T47D (cell line): Measurements from ENCODE around the gene LRRC46.

Experiments
- DNase-seq, 2 experiments: peaks; one replicate each; pipeline versions ENCODE4 v3.0.0 to v3.0.0-alpha.2; 2011 to 2012; ENCODE audit warnings: low read depth in 1 of 2, low spot score in 1 of 2
- JUND ChIP-seq: IDR thresholded peaks from 2 replicates; pipeline ENCODE4 v1.6.1; 2012; ENCODE audit warnings: low read depth
- in situ Hi-C: cut with HindIII; loops from 2 replicates; pipeline ENCODE4 v1.10.0; 2016; ENCODE audit warnings: low sequenced_read_pairs, low pct_unique_long_range_greater_than_20kb

The LRRC46 gene

GRCh38 chr17:47852113-47852949 is 20.9 kb downstream of the LRRC46 start:
- TF ChIP-seq JUND, result no peak
- DNase-seq, result no peak
- in situ Hi-C loops, result no loop called here

- in situ Hi-C loops, result no loop called here
- TF ChIP-seq JUND, result no peak
- DNase-seq, result no peak
Measured at GRCh38 chr17:47853616-47854015, 22.1 kb downstream of the LRRC46 start.

GRCh38 chr17:47855737-47856136 is 24.3 kb downstream of the LRRC46 start:
- no peak for TF ChIP-seq JUND
- DNase-seq, result no peak

GRCh38 chr17:47856830-47857229 is 25.4 kb downstream of the LRRC46 start:
- in situ Hi-C loops, result no loop called here
- DNase-seq, result no peak
- TF ChIP-seq JUND, result no peak

More at GRCh38 chr17:47855737-47856136, 24.3 kb downstream of the LRRC46 start:
- in situ Hi-C loops, result no loop called here

DNA sequence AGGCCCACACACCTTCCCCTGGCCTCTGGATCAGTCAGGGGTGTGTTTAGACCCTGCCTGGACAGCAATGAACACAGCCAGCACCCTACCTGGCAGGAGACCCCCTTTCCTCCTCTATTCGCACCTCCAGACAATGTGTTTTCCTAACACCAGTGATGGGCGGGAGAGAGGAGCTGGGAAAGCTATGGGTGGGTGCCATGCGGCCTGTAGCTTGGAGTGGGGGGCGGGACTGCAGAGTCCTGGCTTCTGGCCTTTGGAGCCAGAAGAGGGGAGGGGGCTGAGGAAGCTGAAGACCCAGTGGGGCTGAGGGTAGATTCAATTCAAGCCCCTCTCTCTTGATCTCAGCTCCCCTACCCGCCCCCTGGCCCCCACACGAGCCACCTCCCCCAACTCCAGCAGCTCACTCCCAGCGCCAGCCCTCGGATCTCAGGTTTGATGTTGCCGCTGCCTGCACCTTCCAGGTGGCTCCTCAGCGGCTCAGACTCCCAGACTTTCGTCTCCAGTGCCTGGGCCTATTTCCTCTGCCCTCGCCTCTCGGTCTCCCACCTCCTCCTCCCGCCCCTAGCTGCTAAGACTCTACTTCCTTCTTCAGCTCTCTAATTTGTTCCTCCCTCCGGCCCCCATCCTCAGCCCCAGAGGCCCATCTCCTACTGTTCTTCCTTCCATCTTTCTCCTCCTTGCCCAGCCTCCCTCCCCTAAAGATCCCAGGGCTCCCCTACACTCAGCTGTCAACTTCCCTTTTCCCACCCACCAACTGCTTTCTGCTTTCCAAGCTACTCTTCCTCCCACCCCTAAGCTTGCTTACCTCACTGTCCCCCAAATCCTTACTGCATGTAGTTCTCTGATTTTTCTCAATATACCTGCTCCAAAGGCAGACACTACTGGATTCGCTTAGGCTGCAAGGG is 26.3 kb downstream of the LRRC46 start:
- in situ Hi-C loops, result no loop called here
- TF ChIP-seq JUND, result no peak
- DNase-seq, result no peak

- no peak for TF ChIP-seq JUND
- no peak for DNase-seq
- in situ Hi-C loops, result no loop called here
Measured at GRCh38 chr17:47860386-47860785, 28.9 kb downstream of the LRRC46 start.

- DNase-seq, result no peak
- in situ Hi-C loops, result no loop called here
Measured at GRCh38 chr17:47862621-47863440, 31.4 kb downstream of the LRRC46 start.

DNA sequence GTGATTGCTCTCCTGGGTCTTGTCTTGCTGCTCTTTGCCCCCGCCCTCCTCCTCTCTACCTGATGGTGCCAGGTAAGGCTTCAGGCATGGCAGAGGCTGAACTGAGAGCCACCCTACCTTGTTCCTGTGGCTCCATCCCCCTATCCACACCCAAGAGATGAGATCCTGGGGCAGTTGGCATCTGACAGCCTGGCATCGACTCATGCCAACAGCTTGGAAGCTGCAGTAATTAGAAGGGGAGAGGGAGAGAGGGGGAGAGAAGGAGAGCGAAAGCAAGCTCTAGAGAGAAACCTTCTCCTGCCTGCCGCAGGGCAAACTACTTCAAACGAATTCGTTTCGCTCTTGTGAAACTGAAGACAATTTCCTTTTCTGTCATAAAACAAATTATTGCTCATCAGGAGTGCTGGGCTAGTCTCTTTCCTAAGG is 33.3 kb downstream of the LRRC46 start:
- no peak for TF ChIP-seq JUND
- DNase-seq, result no peak

More at GRCh38 chr17:47862621-47863440, 31.4 kb downstream of the LRRC46 start:
- no peak for TF ChIP-seq JUND

DNA sequence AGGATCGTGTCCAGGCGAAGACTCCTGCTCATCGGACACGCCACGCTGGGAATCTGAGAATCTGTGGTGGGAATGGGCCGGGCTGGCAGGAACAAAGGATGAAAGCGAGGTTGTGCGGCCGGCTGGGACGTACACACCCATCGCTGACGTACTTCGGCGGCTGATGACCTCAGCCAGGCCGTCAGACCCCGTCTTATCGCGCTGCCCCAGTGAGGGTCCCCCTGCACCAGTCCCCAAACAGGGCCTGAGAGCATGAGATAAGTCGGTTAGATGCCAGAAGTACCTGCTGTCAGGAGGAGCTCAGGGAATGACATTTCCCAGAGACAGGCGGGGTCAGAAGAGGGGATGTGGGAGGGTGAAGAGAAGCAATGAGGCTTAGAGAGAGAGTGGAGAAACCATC is 35.5 kb downstream of the LRRC46 start:
- DNase-seq, result no peak
- no peak for TF ChIP-seq JUND
- in situ Hi-C loops, result no loop called here

More for the DNA sequence above, 33.3 kb downstream of the LRRC46 start:
- in situ Hi-C loops, result no loop called here

DNA sequence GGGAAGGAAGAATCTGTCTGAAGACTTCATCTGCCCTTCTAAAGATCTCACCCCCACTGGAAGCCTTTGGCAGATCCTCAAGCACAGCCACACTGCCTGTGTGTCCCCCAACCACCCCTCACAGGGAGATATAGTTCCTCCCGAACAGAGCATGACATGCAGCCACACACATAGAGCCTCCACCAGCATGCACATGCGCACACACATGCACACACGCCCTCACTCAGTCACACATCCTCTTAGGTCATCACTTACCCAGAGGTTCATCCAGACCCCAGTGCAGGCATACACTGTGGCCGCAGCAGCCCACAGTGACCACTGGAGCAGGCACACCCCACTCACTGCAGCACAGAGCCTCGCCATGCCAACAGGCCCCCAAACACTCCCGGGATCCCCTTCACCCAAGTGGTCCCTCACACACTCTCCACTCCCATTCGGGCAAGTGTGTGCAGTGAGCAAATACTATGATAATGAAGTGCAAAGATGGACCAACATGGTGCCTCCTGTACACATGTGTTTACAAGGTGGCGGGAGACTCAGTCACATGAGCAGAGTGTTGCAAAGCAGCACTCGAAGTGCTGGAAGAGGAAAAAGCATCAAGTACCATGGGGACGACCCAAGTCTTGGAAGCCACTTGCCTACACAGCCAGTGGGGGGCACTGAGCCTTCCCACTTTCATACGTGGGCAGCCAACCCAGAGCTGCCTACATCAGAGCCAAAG is 36.5 kb downstream of the LRRC46 start:
- TF ChIP-seq JUND, result no peak
- DNase-seq, result no peak
- in situ Hi-C loops, result no loop called here

DNA sequence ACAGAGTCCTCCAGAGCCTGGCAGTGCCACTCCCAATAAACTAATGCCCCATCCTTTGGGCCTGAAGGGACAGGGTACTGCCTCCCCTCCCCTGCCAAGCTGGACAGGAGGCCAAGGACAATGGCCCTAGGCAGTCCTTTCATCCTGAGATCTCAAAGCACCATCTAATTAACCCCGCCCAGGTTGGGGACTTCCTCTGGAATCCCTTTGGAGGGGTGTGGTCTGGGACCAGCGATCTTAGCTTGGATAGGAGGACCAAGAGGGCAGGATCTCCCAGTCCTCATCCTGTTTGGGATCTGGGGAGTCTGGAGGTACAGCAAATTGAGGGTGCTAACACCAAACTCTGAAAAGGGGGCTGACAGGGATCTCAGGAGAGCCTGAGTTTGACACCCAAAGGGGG is 37.6 kb downstream of the LRRC46 start:
- no peak for DNase-seq
- TF ChIP-seq JUND, result no peak
- in situ Hi-C loops, result no loop called here

- no peak for DNase-seq
- no peak for TF ChIP-seq JUND
- in situ Hi-C loops, result no loop called here
Measured at GRCh38 chr17:47870056-47870455, 38.6 kb downstream of the LRRC46 start.
